B cell (primary cell): ENCODE measurements around the gene ARPC1A. TPM values are rescaled to one million over a fixed set of nuclear protein-coding genes. Genes with fewer than 3 reads are reported as not detected.
A peak's percentile ranks its signal among the peaks of the same experiment; 100 is the strongest.
"Not testable (repeated sequence)": the region's sequence is repeated elsewhere in the genome, so short reads cannot be mapped to it uniquely, and the experiment has no call there.

ENCODE experiments used
- ATAC-seq: fragments of 200-7000 bp; cut with Tn5 transposase; one replicate; pipeline ENCODE4 v1.10.0; 2021; ENCODE audit warnings: low read depth, mild to moderate bottlenecking, moderate number of reproducible peaks, moderate library complexity
- CTCF ChIA-PET: fragments of 350-600 bp; sonication (Branson Sonifier 250); formaldehyde crosslinking; loops from one replicate; lab custom pipeline; 2021; ENCODE audit warnings: antibody characterized with exemption, inconsistent platforms; lab: Charles Lee
- POLR2A ChIA-PET: fragments of 350-600 bp; sonication (Branson Sonifier 250); formaldehyde crosslinking; loops from one replicate; lab custom pipeline; 2021; ENCODE audit warnings: antibody characterized with exemption; lab: Charles Lee
- DNase-seq: peaks from one replicate; pipeline ENCODE4 v3.0.0; 2013
- H2AFZ ChIP-seq: 2 replicates; pipeline ENCODE4 v1.6.1; 2012; ENCODE audit warnings: mild to moderate bottlenecking, low read depth, low read length; ENCODE audit not compliant: insufficient read depth, poor library complexity, severe bottlenecking
- H3K27ac ChIP-seq, 2 donors: 1 replicate in 1 of 2; 2 replicates in 1 of 2; pipeline ENCODE4 v1.5.1; 2012 to 2013; ENCODE audit warnings: low read length in 2 of 2, mild to moderate bottlenecking in 2 of 2, moderate library complexity in 1 of 2
- H3K27me3 ChIP-seq, 4 experiments: fragments of 200-600 bp in 1 of 4; sonication (generic) in 1 of 4; replicated peaks in 1 of 4; 1 replicate in 2 of 4; 2 replicates in 2 of 4; pipeline versions ENCODE4 v1.6.1 to v1.7.0; 2013 to 2016; ENCODE audit warnings: low read length in 3 of 4, mild to moderate bottlenecking in 2 of 4, mixed read lengths in 1 of 4, moderate library complexity in 1 of 4; ENCODE audit not compliant: insufficient read depth in 4 of 4, control insufficient read depth in 3 of 4; ENCODE audit errors: control extremely low read depth in 1 of 4
- H3K36me3 ChIP-seq, 2 experiments: replicated peaks in 1 of 2; 1 replicate in 1 of 2; 2 replicates in 1 of 2; pipeline versions ENCODE4 v1.6.1 to v1.7.1; 2013; ENCODE audit warnings: low read length in 1 of 2; ENCODE audit not compliant: insufficient read depth in 2 of 2, control insufficient read depth in 1 of 2; ENCODE audit errors: control extremely low read depth in 1 of 2, extremely low read depth in 1 of 2
- H3K4me1 ChIP-seq, 2 donors: fragments of 200-600 bp in 1 of 2; sonication (generic) in 1 of 2; 1 replicate in 1 of 2; 2 replicates in 1 of 2; pipeline versions ENCODE4 v1.5.1 to v1.6.1; 2013 to 2017; ENCODE audit warnings: low read length in 2 of 2; ENCODE audit not compliant: control insufficient read depth in 2 of 2, insufficient read depth in 2 of 2
- H3K4me2 ChIP-seq: replicated peaks from 2 replicates; pipeline ENCODE3; 2012; ENCODE audit warnings: mild to moderate bottlenecking, low read depth, low read length; ENCODE audit not compliant: poor library complexity, severe bottlenecking
- H3K4me3 ChIP-seq, 5 experiments: fragments of 200-600 bp in 1 of 5; sonication (generic) in 1 of 5; 1 replicate in 3 of 5; 2 replicates in 2 of 5; pipeline versions ENCODE4 v1.5.1 to v1.7.0; 2011 to 2016; ENCODE audit warnings: low read length in 4 of 5, mild to moderate bottlenecking in 4 of 5, low read depth in 2 of 5, control low read depth in 1 of 5, moderate library complexity in 1 of 5; ENCODE audit not compliant: insufficient read depth in 1 of 5; ENCODE audit errors: control extremely low read depth in 1 of 5, extremely low read depth in 1 of 5
- H3K79me2 ChIP-seq: fragments of 200-600 bp; sonication (generic); one replicate; pipeline ENCODE4 v1.6.0; 2016; ENCODE audit warnings: low read length; ENCODE audit not compliant: control insufficient read depth, insufficient read depth
- H3K9ac ChIP-seq: fragments of 200-600 bp; sonication (generic); 2 replicates; pipeline ENCODE4 v1.6.1; 2017; ENCODE audit warnings: mild to moderate bottlenecking, low read length, moderate library complexity
- H3K9me3 ChIP-seq, 3 donors: one replicate each; pipeline versions ENCODE4 v1.6.1 to v1.7.1; 2013; ENCODE audit warnings: low read length in 2 of 3; ENCODE audit not compliant: control insufficient read depth in 2 of 3, insufficient read depth in 1 of 3; ENCODE audit errors: control extremely low read depth in 1 of 3
- H4K20me1 ChIP-seq: 2 replicates; pipeline ENCODE4 v1.6.0; 2012; ENCODE audit warnings: mild to moderate bottlenecking, low read length; ENCODE audit not compliant: insufficient read depth, control insufficient read depth, poor library complexity, severe bottlenecking
- H3K27ac Mint-ChIP-seq: one replicate; pipeline ENCODE4 v1.8.0; 2021; ENCODE audit warnings: mixed read lengths
- H3K27me3 Mint-ChIP-seq: one replicate; pipeline ENCODE4 v1.8.0; 2021; ENCODE audit warnings: mixed read lengths
- H3K4me1 Mint-ChIP-seq: one replicate; pipeline ENCODE4 v1.8.0; 2021; ENCODE audit warnings: mixed read lengths
- H3K4me3 Mint-ChIP-seq: one replicate; pipeline ENCODE4 v1.8.0; 2021; ENCODE audit warnings: mixed read lengths
- H3K9me3 Mint-ChIP-seq: one replicate; pipeline ENCODE4 v1.8.0; 2022; ENCODE audit warnings: mixed read lengths; ENCODE audit not compliant: insufficient read depth
- CTCF ChIP-seq: fragments of 200-600 bp; IDR thresholded peaks from one replicate; pipeline ENCODE4 v1.8.0; 2022; ENCODE audit warnings: antibody characterized with exemption, mild to moderate bottlenecking
- EZH2 ChIP-seq: IDR thresholded peaks from 2 replicates; pipeline ENCODE4 v1.6.1; 2012; ENCODE audit warnings: borderline replicate concordance, low read depth, mild to moderate bottlenecking, moderate library complexity, low read length; ENCODE audit not compliant: insufficient read depth, poor library complexity, severe bottlenecking
- WGBS: methylation state at CpG from one replicate; pipeline ENCODE4 v1.1.5; 2013; ENCODE audit warnings: missing lambda C conversion rate; ENCODE audit not compliant: insufficient coverage; 5-methylcytosine and 5-hydroxymethylcytosine counted together
- intact Hi-C: fragments of 100-400 bp; cut with micrococcal nuclease; formaldehyde crosslinking; loops from one replicate; pipeline ENCODE4 v1.10.0; 2022
- polyA plus RNA-seq: library from polyadenylated mRNA; depleted of rRNA; stranded (reverse); fragments of >200 nt; gene quantifications from 2 replicates; pipeline ENCODE4 v1.2.3, GENCODE V29; 2012
- total RNA-seq, 2 donors: library from RNA; stranded (reverse); fragments of 120-200 nt in 1 of 2; gene quantifications; 1 replicate in 1 of 2; 2 replicates in 1 of 2; pipeline versions ENCODE4 v1.2.3 to v1.2.4, GENCODE V29; 2013 to 2022

ARPC1A gene
- total and polyA plus RNA-seq, 2 donors (not counting 1 experiment from before 2014, with no cell fraction given), result 41.7 to 45.5 TPM

GRCh38 chr7:99410635-99411034 lies 84.9 kb downstream of the ARPC1A start:
- no peaks in the 10 kb centered on the region for H3K27me3 Mint-ChIP-seq
- H3K36me3 ChIP-seq, result peaks cover 9 to 41% of the 10 kb centered on the region in 2 experiments
- H3K9me3 Mint-ChIP-seq, result no peaks in the 10 kb centered on the region
- H3K4me1 Mint-ChIP-seq, result peaks cover 42% of the 10 kb centered on the region
- H3K27me3 ChIP-seq, result no peaks in the 10 kb centered on the region
- ChIA-PET CTCF (interaction anchor here (3.2 kb wide), 1 partner anchor 45 kb away, joined by 24 read pairs; no protein-coding TSS in a partner anchor), POLR2A (interaction anchor here (0.7 kb wide), 1 partner anchor 322 kb away, joined by 4 read pairs; no protein-coding TSS in a partner anchor)
- peak overlapping the region; percentile 68 for H3K27ac Mint-ChIP-seq
- H3K4me1 ChIP-seq, result peaks cover 25 to 35% of the 10 kb centered on the region in 2 donors
- H3K4me3 ChIP-seq, result no peak overlapping the region
- peaks cover 82% of the 10 kb centered on the region for H3K79me2 ChIP-seq
- H3K27ac ChIP-seq, result no peak overlapping the region
- no peak overlapping the region for H3K9ac ChIP-seq
- ATAC-seq (no peak), DNase-seq (no peak)
- peak overlapping the region; percentile 91 for H3K4me3 Mint-ChIP-seq
- intact Hi-C loops, result no loop called here
- H3K4me2 ChIP-seq, result no peak overlapping the region
- H4K20me1 ChIP-seq, result peaks cover 67% of the 10 kb centered on the region
- 100% methylated on average over 1 of the region's 2 CpGs for WGBS
- no peak for TF ChIP-seq EZH2
- TF ChIP-seq CTCF, result no peak
- H3K9me3 ChIP-seq, result no peaks in the 10 kb centered on the region
- H2AFZ ChIP-seq, result no peak overlapping the region

- Histone ChIP-seq H3K36me3 (peaks cover 18 to 78% of the 10 kb centered on the region in 2 experiments), H4K20me1 (peaks cover 57% of the 10 kb centered on the region), H3K79me2 (peaks cover 48% of the 10 kb centered on the region)
- POLR2A ChIA-PET, H3K4me1 ChIP-seq, H3K27ac ChIP-seq, H3K9ac ChIP-seq, ATAC-seq, H3K27me3 Mint-ChIP-seq, H3K4me1 Mint-ChIP-seq, H3K4me3 Mint-ChIP-seq, H3K27ac Mint-ChIP-seq, intact Hi-C loops, H3K9me3 ChIP-seq, H3K4me2 ChIP-seq, H3K9me3 Mint-ChIP-seq, H3K4me3 ChIP-seq, H2AFZ ChIP-seq, H3K27me3 ChIP-seq: not testable (repeated sequence)
- DNase-seq, result peak; percentile 48
- peak; percentile 62 for TF ChIP-seq CTCF
- CTCF ChIA-PET, result interaction anchor here (0.7 to 3.6 kb wide), 5 partner anchors 50 to 1390 kb away, joined by 3 to 38 read pairs (median 5); no protein-coding TSS in a partner anchor
- 93% methylated on average over 5 of the region's 17 CpGs for WGBS
Observed at GRCh38 chr7:99415513-99416127, 89.9 kb downstream of the ARPC1A start.
